Lung microvascular endothelial cell (primary cell): Measurements from ENCODE around the gene NYNRIN. TPM values are rescaled to one million over a fixed set of nuclear protein-coding genes. Genes with fewer than 3 reads are reported as not detected.
A peak's percentile ranks its signal among the peaks of the same experiment; 100 is the strongest.
"Not testable (repeated sequence)": the region's sequence is repeated elsewhere in the genome, so short reads cannot be mapped to it uniquely, and the experiment has no call there.

ENCODE experiments used
- DNase-seq, 2 donors: peaks; one replicate each; pipeline versions ENCODE4 v3.0.0 to v3.0.0-alpha.2; 2010; ENCODE audit warnings: low read depth in 2 of 2
- total RNA-seq: library from RNA; depleted of rRNA; stranded (reverse); fragments of >200 nt; gene quantifications from 2 replicates; pipeline ENCODE4 v1.2.1, GENCODE V29; 2014

The NYNRIN gene
- total RNA-seq, 1 donor from 2014 or later: 1.4 TPM

GRCh38 chr14:24369907-24370687 is 28.7 kb upstream of the NYNRIN start:
- DNase-seq: no peak

GRCh38 chr14:24370748-24371147 is 28.1 kb upstream of the NYNRIN start:
- DNase-seq: no peak

GRCh38 chr14:24371605-24372004 is 27.2 kb upstream of the NYNRIN start:
- DNase-seq: not testable (repeated sequence)

GRCh38 chr14:24372701-24373416 is 25.9 kb upstream of the NYNRIN start:
- DNase-seq: peak in 1 of 2 donors; percentile 26

GRCh38 chr14:24376448-24377070 is 22.2 kb upstream of the NYNRIN start:
- DNase-seq: no peak

GRCh38 chr14:24377126-24377525 is 21.7 kb upstream of the NYNRIN start:
- DNase-seq: no peak

- DNase-seq: no peak
Observed at GRCh38 chr14:24377657-24378056, 21.1 kb upstream of the NYNRIN start.

- DNase-seq: no peak
Observed at GRCh38 chr14:24378327-24378726, 20.5 kb upstream of the NYNRIN start.

GRCh38 chr14:24378981-24379906 is 19.6 kb upstream of the NYNRIN start:
- DNase-seq: no peak

GRCh38 chr14:24379907-24380730 is 18.7 kb upstream of the NYNRIN start:
- DNase-seq: no peak

GRCh38 chr14:24381363-24382063 is 17.3 kb upstream of the NYNRIN start:
- no peak for DNase-seq

GRCh38 chr14:24382064-24382371 is 16.8 kb upstream of the NYNRIN start:
- DNase-seq: no peak

- no peak for DNase-seq
Observed at GRCh38 chr14:24384169-24384568, 14.6 kb upstream of the NYNRIN start.

- DNase-seq: no peak
Observed at GRCh38 chr14:24385524-24385923, 13.3 kb upstream of the NYNRIN start.

GRCh38 chr14:24387009-24387345 is 11.8 kb upstream of the NYNRIN start:
- no peak for DNase-seq

- not testable (repeated sequence) for DNase-seq
Observed at GRCh38 chr14:24387579-24387978, 11.2 kb upstream of the NYNRIN start.

- no peak for DNase-seq
Observed at GRCh38 chr14:24388474-24389179, 10.2 kb upstream of the NYNRIN start.

GRCh38 chr14:24389226-24389848 is 9.5 kb upstream of the NYNRIN start:
- peak; percentile 39 to 59 for DNase-seq
